ENCODE measurements around the gene LBR. TPM values are rescaled to one million over a fixed set of nuclear protein-coding genes. Genes with fewer than 3 reads are reported as not detected.

The LBR gene
- total and polyA plus RNA-seq, 5 donors from 2014 or later, result 123 to 175 (median 140) TPM

DNA sequence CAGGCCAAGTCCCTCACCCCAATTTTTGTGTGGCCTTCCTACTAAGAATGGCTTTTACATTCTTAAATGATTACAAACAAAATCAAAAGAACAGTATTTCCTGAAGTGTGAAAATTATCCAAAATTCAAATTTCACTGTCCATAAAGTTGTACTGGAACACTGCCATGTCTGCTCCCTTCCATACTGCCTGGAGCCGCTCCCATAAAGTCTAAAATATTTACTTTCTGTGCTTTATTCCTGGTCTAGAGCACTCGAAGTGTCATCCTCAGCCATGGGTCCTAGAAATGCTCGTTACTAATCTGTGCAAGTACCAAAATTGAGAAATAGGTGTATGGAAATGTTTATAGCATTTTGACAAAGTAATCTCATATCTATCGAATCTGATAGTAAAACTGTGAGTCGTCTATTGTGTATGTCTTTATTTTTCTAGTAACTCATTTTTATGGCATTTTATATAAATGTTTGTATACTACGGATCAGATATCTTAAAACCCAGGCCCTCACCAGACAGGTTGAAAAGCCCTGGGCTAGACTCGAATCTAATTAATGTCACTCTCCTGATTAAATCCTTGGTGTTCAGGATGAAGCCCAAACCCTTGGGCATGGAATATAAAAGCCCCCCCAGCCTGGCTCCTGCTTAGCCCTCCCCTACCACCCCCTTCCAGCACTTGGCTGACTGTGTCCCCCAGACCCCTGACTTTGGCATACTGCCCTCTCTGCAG lies 4.9 kb downstream of the LBR start:
- peaks cover 53 to 68% (median 60%) of the 10 kb centered on the region in 4 donors for H3K4me1 Mint-ChIP-seq
- Histone ChIP-seq H3K4me1 (ENCODE audit: control insufficient read depth, insufficient read depth, low read length, poor library complexity, severe bottlenecking) (peaks cover 43% of the 10 kb centered on the region), H3K27ac (ENCODE audit: insufficient read depth, low read length, poor library complexity, severe bottlenecking) (no peak overlapping the region), H3K27me3 (ENCODE audit: control insufficient read depth, insufficient read depth, low read length) (no peaks in the 10 kb centered on the region), H3K4me3 (ENCODE audit: low read depth, low read length) (peak overlapping the region; percentile 42), H3K36me3 (ENCODE audit: control insufficient read depth, insufficient read depth, low read length) (peaks cover 45% of the 10 kb centered on the region), H3K9me3 (ENCODE audit: control insufficient read depth in 2 of 2, low read length in 2 of 2) (no peaks in the 10 kb centered on the region)
- ATAC-seq (ENCODE audit: low read depth in 2 of 2), result no peak
- peak overlapping the region in 3 of 4 donors; percentile 38 to 92 (median 75) for H3K4me3 Mint-ChIP-seq
- no peak for DNase-seq
- peak overlapping the region in 2 of 3 donors; percentile 73 to 90 for H3K27ac Mint-ChIP-seq
- no peaks in the 10 kb centered on the region for H3K27me3 Mint-ChIP-seq
- H3K36me3 Mint-ChIP-seq, result peaks cover 33% of the 10 kb centered on the region
- H3K9me3 Mint-ChIP-seq, result no peaks in the 10 kb centered on the region

DNA sequence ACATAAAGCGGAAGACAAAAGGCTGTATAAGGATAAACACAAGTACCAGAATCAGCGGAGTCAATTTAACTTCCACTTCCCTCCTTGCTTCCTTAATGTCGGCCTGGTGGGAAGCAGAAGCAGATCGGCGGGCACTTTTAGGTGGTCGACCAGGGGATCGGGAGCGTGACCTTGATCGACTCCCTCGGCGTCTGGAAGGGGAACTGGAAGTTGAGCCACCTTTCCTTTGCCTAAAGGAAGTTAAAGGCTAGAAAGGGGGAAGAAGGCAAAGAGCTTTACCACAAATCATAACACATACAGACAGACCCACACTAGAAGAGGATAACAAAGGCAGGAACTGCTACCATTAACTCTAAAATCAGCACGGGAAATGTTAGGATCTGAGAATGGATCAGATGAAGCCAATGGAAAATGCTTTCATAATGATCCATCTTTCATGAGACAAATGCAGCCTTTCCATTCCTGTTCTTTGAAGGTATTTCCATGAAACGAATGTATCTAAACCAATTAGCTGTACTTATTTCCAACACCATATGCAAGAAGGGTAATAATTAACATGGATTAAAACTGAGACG lies 5.7 kb downstream of the LBR start:
- Histone ChIP-seq H3K9me3 (ENCODE audit: control insufficient read depth in 2 of 2, low read length in 2 of 2) (no peaks in the 10 kb centered on the region), H3K36me3 (ENCODE audit: control insufficient read depth, insufficient read depth, low read length) (peaks cover 53% of the 10 kb centered on the region), H3K27ac (ENCODE audit: insufficient read depth, low read length, poor library complexity, severe bottlenecking) (no peak overlapping the region), H3K4me1 (ENCODE audit: control insufficient read depth, insufficient read depth, low read length, poor library complexity, severe bottlenecking) (peaks cover 43% of the 10 kb centered on the region), H3K27me3 (ENCODE audit: control insufficient read depth, insufficient read depth, low read length) (no peaks in the 10 kb centered on the region), H3K4me3 (ENCODE audit: low read depth, low read length) (no peak overlapping the region)
- Mint-ChIP-seq H3K27ac (peak overlapping the region in 1 of 3 donors; percentile 80), H3K4me3 (peak overlapping the region in 3 of 4 donors; percentile 27 to 66 (median 41)), H3K9me3 (no peaks in the 10 kb centered on the region), H3K4me1 (peaks cover 57 to 72% (median 64%) of the 10 kb centered on the region in 4 donors), H3K36me3 (peaks cover 37% of the 10 kb centered on the region), H3K27me3 (no peaks in the 10 kb centered on the region)
- DNase-seq, result no peak
- no peak for ATAC-seq (ENCODE audit: low read depth in 2 of 2)

DNA sequence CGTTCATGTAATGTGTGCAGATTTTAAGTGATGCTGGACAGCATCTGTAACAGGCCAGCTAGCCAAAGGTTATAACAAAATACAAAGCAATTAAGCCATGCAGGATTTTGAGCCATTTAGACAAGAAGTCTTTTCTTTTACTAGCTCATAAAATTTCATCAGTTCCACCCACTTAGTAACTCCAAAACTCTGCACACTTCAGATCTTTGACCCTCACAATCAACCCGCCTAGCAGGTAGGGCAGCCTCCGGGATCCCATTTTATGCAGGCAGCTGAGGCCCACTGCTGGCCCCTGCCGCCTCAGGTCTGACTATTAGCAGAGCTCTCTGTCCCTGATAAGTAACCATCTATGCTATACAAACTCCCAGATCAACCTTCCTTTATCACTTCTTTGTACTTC lies 9.2 kb downstream of the LBR start:
- H3K4me3 ChIP-seq (ENCODE audit: low read depth, low read length), result no peak overlapping the region
- no peaks in the 10 kb centered on the region for H3K9me3 ChIP-seq (ENCODE audit: control insufficient read depth in 2 of 2, low read length in 2 of 2)
- Mint-ChIP-seq H3K27ac (peak overlapping the region in 1 of 3 donors; percentile 23), H3K36me3 (peaks cover 56% of the 10 kb centered on the region), H3K4me3 (no peak overlapping the region), H3K4me1 (peaks cover 39 to 52% (median 46%) of the 10 kb centered on the region in 4 donors), H3K9me3 (peaks cover 0 to 1% (median 0%) of the 10 kb centered on the region in 7 donors), H3K27me3 (no peaks in the 10 kb centered on the region)
- no peak overlapping the region for H3K27ac ChIP-seq (ENCODE audit: insufficient read depth, low read length, poor library complexity, severe bottlenecking)
- H3K36me3 ChIP-seq (ENCODE audit: control insufficient read depth, insufficient read depth, low read length), result peaks cover 87% of the 10 kb centered on the region
- H3K27me3 ChIP-seq (ENCODE audit: control insufficient read depth, insufficient read depth, low read length), result no peaks in the 10 kb centered on the region
- ATAC-seq (ENCODE audit: low read depth in 2 of 2) (no peak), DNase-seq (no peak)
- H3K4me1 ChIP-seq (ENCODE audit: control insufficient read depth, insufficient read depth, low read length, poor library complexity, severe bottlenecking), result peaks cover 11% of the 10 kb centered on the region

DNA sequence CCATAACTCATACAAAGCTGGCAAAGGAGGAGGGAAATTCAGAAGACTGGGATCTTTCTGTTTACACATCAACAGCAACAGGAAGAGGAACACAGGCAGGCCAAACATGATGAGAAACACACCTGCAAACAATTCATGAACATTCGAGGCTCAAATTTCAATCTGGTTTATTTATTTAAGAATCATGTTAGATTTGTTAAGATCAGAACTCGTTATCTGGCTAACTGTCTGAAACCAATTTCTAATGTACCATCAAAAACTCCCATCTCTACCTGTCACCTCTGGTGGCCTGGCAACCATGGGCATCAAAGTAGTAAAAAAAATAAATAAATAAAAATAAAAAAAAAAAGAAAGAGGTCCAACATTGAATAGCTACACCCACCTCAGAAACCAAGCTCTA lies 9.8 kb downstream of the LBR start:
- no peak for ATAC-seq (ENCODE audit: low read depth in 2 of 2)
- H3K4me1 Mint-ChIP-seq, result peaks cover 36 to 46% (median 41%) of the 10 kb centered on the region in 4 donors
- peak overlapping the region in 2 of 3 donors; percentile 68 to 76 for H3K27ac Mint-ChIP-seq
- H3K27me3 Mint-ChIP-seq, result no peaks in the 10 kb centered on the region
- peaks cover 54% of the 10 kb centered on the region for H3K36me3 Mint-ChIP-seq
- H3K36me3 ChIP-seq (ENCODE audit: control insufficient read depth, insufficient read depth, low read length), result peaks cover 89% of the 10 kb centered on the region
- H3K4me3 Mint-ChIP-seq, result no peak overlapping the region
- H3K9me3 ChIP-seq (ENCODE audit: control insufficient read depth in 2 of 2, low read length in 2 of 2), result no peaks in the 10 kb centered on the region
- H3K4me3 ChIP-seq (ENCODE audit: low read depth, low read length), result no peak overlapping the region
- no peak for DNase-seq
- no peaks in the 10 kb centered on the region for H3K27me3 ChIP-seq (ENCODE audit: control insufficient read depth, insufficient read depth, low read length)
- H3K27ac ChIP-seq (ENCODE audit: insufficient read depth, low read length, poor library complexity, severe bottlenecking), result no peak overlapping the region
- H3K4me1 ChIP-seq (ENCODE audit: control insufficient read depth, insufficient read depth, low read length, poor library complexity, severe bottlenecking), result peaks cover 6% of the 10 kb centered on the region
- peaks cover 0 to 1% (median 0%) of the 10 kb centered on the region in 7 donors for H3K9me3 Mint-ChIP-seq

DNA sequence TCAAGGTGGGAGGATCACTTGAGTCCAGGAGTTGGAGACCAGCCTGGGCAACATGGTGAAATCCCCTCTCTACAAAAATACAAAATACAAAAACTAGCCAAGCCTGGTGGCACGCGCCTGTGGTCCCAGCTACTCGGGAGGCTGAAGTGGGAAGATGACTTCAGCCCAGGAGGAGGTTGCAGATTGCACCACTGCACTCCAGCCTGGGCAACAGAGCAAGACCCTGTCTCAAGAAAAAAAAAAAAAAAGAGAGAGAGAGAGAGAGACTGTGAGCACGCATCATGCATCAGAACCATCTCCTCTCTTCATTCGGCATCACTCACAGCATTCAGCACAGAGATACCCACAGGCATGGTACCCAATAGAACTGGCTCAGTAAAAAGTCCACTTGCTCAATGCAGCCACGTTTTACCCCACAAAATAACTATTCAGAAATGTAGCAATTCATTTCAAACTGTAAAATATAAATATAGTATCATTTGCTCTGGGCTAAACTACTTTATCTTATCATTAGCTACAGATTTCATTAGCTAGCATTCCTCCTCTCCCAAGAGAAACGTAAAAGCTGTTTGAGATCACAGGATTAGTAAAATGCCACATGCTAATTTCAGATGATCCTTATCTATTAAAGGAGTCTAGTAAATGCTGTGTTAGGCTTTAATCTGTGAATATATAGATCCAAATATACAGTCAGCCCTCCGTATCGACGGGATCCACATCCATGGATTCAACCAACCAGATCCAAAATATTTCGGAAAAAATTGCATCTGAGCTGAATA lies 11.7 kb downstream of the LBR start:
- no peaks in the 10 kb centered on the region for H3K27me3 Mint-ChIP-seq
- DNase-seq (no peak), ATAC-seq (ENCODE audit: low read depth in 2 of 2) (no peak)
- H3K36me3 Mint-ChIP-seq, result peaks cover 54% of the 10 kb centered on the region
- H3K27me3 ChIP-seq (ENCODE audit: control insufficient read depth, insufficient read depth, low read length), result no peaks in the 10 kb centered on the region
- H3K9me3 ChIP-seq (ENCODE audit: control insufficient read depth in 2 of 2, low read length in 2 of 2), result no peaks in the 10 kb centered on the region
- no peak overlapping the region for H3K4me3 Mint-ChIP-seq
- H3K27ac ChIP-seq (ENCODE audit: insufficient read depth, low read length, poor library complexity, severe bottlenecking), result no peak overlapping the region
- H3K4me1 Mint-ChIP-seq, result peaks cover 28 to 33% (median 29%) of the 10 kb centered on the region in 4 donors
- H3K4me1 ChIP-seq (ENCODE audit: control insufficient read depth, insufficient read depth, low read length, poor library complexity, severe bottlenecking), result no peaks in the 10 kb centered on the region
- peaks cover 93% of the 10 kb centered on the region for H3K36me3 ChIP-seq (ENCODE audit: control insufficient read depth, insufficient read depth, low read length)
- H3K4me3 ChIP-seq (ENCODE audit: low read depth, low read length), result no peak overlapping the region
- no peak overlapping the region for H3K27ac Mint-ChIP-seq
- peaks cover 0 to 1% (median 0%) of the 10 kb centered on the region in 7 donors for H3K9me3 Mint-ChIP-seq

DNA sequence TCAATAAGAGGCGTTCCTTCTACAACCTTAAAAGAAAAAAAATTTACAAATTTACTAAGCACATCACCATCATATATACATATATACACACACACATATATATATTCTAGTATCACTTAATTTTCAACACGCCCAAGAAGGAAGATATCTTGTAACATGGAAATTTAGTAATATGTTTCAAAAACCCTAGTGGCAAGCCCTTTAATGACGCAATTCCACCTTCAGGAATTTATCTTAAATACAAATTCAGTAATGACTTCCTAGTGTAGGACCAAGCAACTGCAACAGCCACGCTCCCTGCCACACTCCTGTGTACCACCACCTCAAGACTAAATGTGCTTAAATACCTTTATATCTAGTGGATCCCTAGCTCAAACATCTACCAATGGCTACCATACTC lies 12.5 kb downstream of the LBR start:
- Histone ChIP-seq H3K9me3 (ENCODE audit: control insufficient read depth in 2 of 2, low read length in 2 of 2) (no peaks in the 10 kb centered on the region), H3K4me1 (ENCODE audit: control insufficient read depth, insufficient read depth, low read length, poor library complexity, severe bottlenecking) (no peaks in the 10 kb centered on the region), H3K27ac (ENCODE audit: insufficient read depth, low read length, poor library complexity, severe bottlenecking) (no peak overlapping the region), H3K27me3 (ENCODE audit: control insufficient read depth, insufficient read depth, low read length) (no peaks in the 10 kb centered on the region), H3K4me3 (ENCODE audit: low read depth, low read length) (no peak overlapping the region), H3K36me3 (ENCODE audit: control insufficient read depth, insufficient read depth, low read length) (peaks cover 93% of the 10 kb centered on the region)
- Mint-ChIP-seq H3K27ac (no peak overlapping the region), H3K9me3 (peaks cover 0 to 1% (median 0%) of the 10 kb centered on the region in 7 donors), H3K27me3 (no peaks in the 10 kb centered on the region), H3K36me3 (peaks cover 58% of the 10 kb centered on the region), H3K4me3 (no peak overlapping the region), H3K4me1 (peaks cover 23 to 31% (median 26%) of the 10 kb centered on the region in 4 donors)
- ATAC-seq (ENCODE audit: low read depth in 2 of 2), result no peak
- DNase-seq, result no peak

DNA sequence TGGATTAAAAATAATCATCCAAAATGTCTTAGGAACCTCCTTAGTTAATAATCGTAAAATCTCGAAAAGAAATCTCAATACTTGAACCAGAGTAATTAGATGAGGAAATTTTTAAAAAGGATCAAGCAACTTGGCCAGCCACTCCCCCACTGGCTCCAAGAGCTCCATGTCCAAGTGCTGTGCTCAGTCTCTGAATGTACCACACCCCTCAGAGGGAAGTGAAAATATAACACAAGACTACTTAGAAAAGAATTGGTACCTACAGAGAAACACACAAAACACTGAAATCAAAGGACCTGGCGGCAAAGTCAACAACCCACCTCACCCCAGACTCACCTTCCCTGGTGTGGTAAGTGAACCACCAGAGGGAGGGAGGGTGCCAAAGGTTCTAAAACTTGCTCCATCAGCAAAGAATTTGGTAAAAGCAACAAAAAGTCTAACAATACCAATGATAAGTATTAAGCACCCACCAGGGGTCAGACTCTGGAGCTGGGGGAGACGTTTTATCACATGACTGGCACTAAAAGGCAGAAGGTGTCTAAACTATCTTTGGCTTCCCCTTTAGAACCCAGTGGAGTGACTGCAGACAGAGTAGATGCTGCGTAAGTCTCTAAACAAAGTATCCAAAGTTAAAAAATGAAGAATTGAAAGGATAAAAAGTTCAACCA lies 14.0 kb downstream of the LBR start:
- peaks cover 19 to 35% (median 24%) of the 10 kb centered on the region in 4 donors for H3K4me1 Mint-ChIP-seq
- DNase-seq (peak in 1 of 3 donors; percentile 39), ATAC-seq (ENCODE audit: low read depth in 2 of 2) (no peak)
- H3K9me3 Mint-ChIP-seq, result peaks cover 0 to 1% (median 0%) of the 10 kb centered on the region in 7 donors
- H3K27me3 Mint-ChIP-seq, result no peaks in the 10 kb centered on the region
- Histone ChIP-seq H3K36me3 (ENCODE audit: control insufficient read depth, insufficient read depth, low read length) (peaks cover 92% of the 10 kb centered on the region), H3K4me3 (ENCODE audit: low read depth, low read length) (no peak overlapping the region), H3K4me1 (ENCODE audit: control insufficient read depth, insufficient read depth, low read length, poor library complexity, severe bottlenecking) (no peaks in the 10 kb centered on the region), H3K27me3 (ENCODE audit: control insufficient read depth, insufficient read depth, low read length) (no peaks in the 10 kb centered on the region), H3K27ac (ENCODE audit: insufficient read depth, low read length, poor library complexity, severe bottlenecking) (no peak overlapping the region), H3K9me3 (ENCODE audit: control insufficient read depth in 2 of 2, low read length in 2 of 2) (no peaks in the 10 kb centered on the region)
- no peak overlapping the region for H3K4me3 Mint-ChIP-seq
- peaks cover 64% of the 10 kb centered on the region for H3K36me3 Mint-ChIP-seq
- H3K27ac Mint-ChIP-seq, result peak overlapping the region in 1 of 3 donors; percentile 36

Measured in CD4-positive, CD25-positive, alpha-beta regulatory T cell (primary cell).